OCI-LY7 (cell line): ENCODE measurements around the gene CTNNBIP1. TPM values are rescaled to one million over a fixed set of nuclear protein-coding genes. Genes with fewer than 3 reads are reported as not detected.

ENCODE experiments used
- BruUV-seq: library from RNA; stranded (reverse); fragments of 400-500 nt; replicated peaks from 2 replicates; lab custom pipeline; 2021; lab: Mats Ljungman, UMichigan
- CTCF ChIA-PET: fragments of 300-600 bp; sonication (Branson Sonifier 250); formaldehyde crosslinking; loops from one replicate; lab custom pipeline; 2022; ENCODE audit warnings: antibody characterized with exemption; ENCODE audit not compliant: unreplicated experiment; lab: Charles Lee
- POLR2A ChIA-PET: fragments of 300-600 bp; sonication (Branson Sonifier 250); formaldehyde crosslinking; loops from one replicate; lab custom pipeline; 2022; ENCODE audit warnings: antibody characterized with exemption; lab: Charles Lee
- DNase-seq: peaks from one replicate; pipeline ENCODE4 v3.0.0-alpha.2; 2015; ENCODE audit warnings: low spot score
- H2AFZ ChIP-seq: fragments of 200-600 bp; sonication (generic), shearing (Covaris generic); 2 replicates; pipeline ENCODE4 v1.6.1; 2014; ENCODE audit warnings: mild to moderate bottlenecking, antibody characterized with exemption, low read length, moderate library complexity
- H3K27ac ChIP-seq: fragments of 200-600 bp; sonication (generic); 2 replicates; pipeline ENCODE4 v1.5.1; 2014; ENCODE audit warnings: mixed run types, low read depth, mild to moderate bottlenecking, moderate library complexity, low read length, inconsistent platforms; ENCODE audit not compliant: poor library complexity, severe bottlenecking
- H3K36me3 ChIP-seq: fragments of 200-600 bp; sonication (generic); 2 replicates; pipeline ENCODE4 v1.6.1; 2014; ENCODE audit warnings: mild to moderate bottlenecking, antibody characterized with exemption, low read length, moderate library complexity, mixed read lengths; ENCODE audit not compliant: insufficient read depth
- H3K4me1 ChIP-seq: fragments of 200-600 bp; sonication (generic); 2 replicates; pipeline ENCODE4 v1.5.1; 2014; ENCODE audit warnings: mild to moderate bottlenecking, low read length; ENCODE audit not compliant: insufficient read depth, poor library complexity, severe bottlenecking
- H3K4me2 ChIP-seq: fragments of 200-600 bp; sonication (generic); 2 replicates; pipeline ENCODE4 v1.6.1; 2014; ENCODE audit warnings: mild to moderate bottlenecking, low read length
- H3K4me3 ChIP-seq: fragments of 200-600 bp; sonication (generic); 2 replicates; pipeline ENCODE4 v1.5.1; 2014; ENCODE audit warnings: mild to moderate bottlenecking, low read depth, low read length; ENCODE audit not compliant: poor library complexity, severe bottlenecking
- H3K79me2 ChIP-seq: fragments of 200-600 bp; sonication (generic); 2 replicates; pipeline ENCODE4 v1.6.1; 2016; ENCODE audit warnings: low read depth, mild to moderate bottlenecking, low read length, moderate library complexity, mixed read lengths; ENCODE audit not compliant: insufficient read depth
- H3K9me2 ChIP-seq: fragments of 200-600 bp; sonication (generic); 2 replicates; pipeline ENCODE4 v1.6.1; 2016; ENCODE audit warnings: mild to moderate bottlenecking, low read length, mixed read lengths; ENCODE audit not compliant: insufficient read depth
- H3K9me3 ChIP-seq: fragments of 200-600 bp; sonication (generic); 2 replicates; pipeline ENCODE4 v1.6.1; 2014; ENCODE audit warnings: mild to moderate bottlenecking, mixed run types, low read length, mixed read lengths
- H4K20me1 ChIP-seq: fragments of 200-600 bp; sonication (generic); 2 replicates; pipeline ENCODE4 v1.6.1; 2014; ENCODE audit warnings: mild to moderate bottlenecking, antibody characterized with exemption, low read length, moderate library complexity, mixed read lengths; ENCODE audit not compliant: insufficient read depth
- CTCF ChIP-seq: fragments of 200-600 bp; sonication (generic); conservative IDR thresholded peaks from 2 replicates; pipeline ENCODE4 v1.5.1; 2014; ENCODE audit warnings: mild to moderate bottlenecking, antibody characterized with exemption, low read length, moderate library complexity, mixed read lengths
- EZH2phosphoT487 ChIP-seq: fragments of 200-600 bp; sonication (generic); IDR thresholded peaks from 2 replicates; pipeline ENCODE4 v1.6.1; 2018; ENCODE audit warnings: low read depth, borderline replicate concordance, mild to moderate bottlenecking, mixed run types, antibody characterized with exemption, low read length, moderate library complexity, mixed read lengths
- intact Hi-C: fragments of 100-400 bp; cut with micrococcal nuclease; formaldehyde crosslinking; loops from one replicate; pipeline ENCODE4 v1.10.0; 2022; ENCODE audit not compliant: unreplicated experiment
- total RNA-seq, 2 experiments: library from RNA; depleted of rRNA in 1 of 2; stranded (reverse); fragments of >200 nt in 1 of 2; shearing (Covaris generic) in 1 of 2; gene quantifications; 2 replicates each; pipeline ENCODE4 v1.2.3, GENCODE V29; 2014 to 2022

Gene CTNNBIP1
- total RNA-seq, 2 experiments from 2014 or later, result 14.7 to 17.4 TPM

- Histone ChIP-seq H3K4me2 (peak overlapping the region; percentile 20), H4K20me1 (no peaks in the 10 kb centered on the region), H3K9me2 (no peaks in the 10 kb centered on the region), H2AFZ (no peak overlapping the region), H3K9me3 (no peaks in the 10 kb centered on the region), H3K27ac (peak overlapping the region; percentile 7), H3K79me2 (no peaks in the 10 kb centered on the region), H3K36me3 (no peaks in the 10 kb centered on the region), H3K4me3 (no peak overlapping the region), H3K4me1 (peaks cover 29% of the 10 kb centered on the region)
- intact Hi-C loops, result no loop called here
- TF ChIP-seq CTCF (no peak), EZH2phosphoT487 (no peak)
- no peak for DNase-seq
- BruUV-seq, result no TSS peak
- ChIA-PET CTCF (interaction anchor here (0.6 kb wide), 1 partner anchor 20 kb away, joined by 5 read pairs; no protein-coding TSS in a partner anchor), POLR2A (interaction anchor here (0.7 to 1.6 kb wide), 2 partner anchors 14 to 42 kb away, joined by 3 to 5 read pairs; no protein-coding TSS in a partner anchor)
These were observed 19.8 kb downstream of the CTNNBIP1 start for GRCh38 chr1:9890224-9890731.

GRCh38 chr1:9889411-9889810 lies 20.7 kb downstream of the CTNNBIP1 start:
- POLR2A ChIA-PET, result no interaction called here
- Histone ChIP-seq H3K27ac (peak overlapping the region; percentile 7), H3K4me3 (no peak overlapping the region), H3K9me2 (no peaks in the 10 kb centered on the region), H3K36me3 (no peaks in the 10 kb centered on the region), H4K20me1 (no peaks in the 10 kb centered on the region), H2AFZ (no peak overlapping the region), H3K4me1 (peaks cover 29% of the 10 kb centered on the region), H3K9me3 (no peaks in the 10 kb centered on the region), H3K79me2 (no peaks in the 10 kb centered on the region), H3K4me2 (peak overlapping the region; percentile 20; the same call in 1 of the 2 replicates)
- intact Hi-C loops, result no loop called here
- CTCF ChIA-PET, result no interaction called here
- TF ChIP-seq CTCF, result no peak
- no peak for TF ChIP-seq EZH2phosphoT487
- no TSS peak for BruUV-seq
- peak; percentile 58 for DNase-seq

- intact Hi-C loops, result no loop called here
- no peaks in the 10 kb centered on the region for H3K9me3 ChIP-seq
- DNase-seq, result no peak
These were observed 21.2 kb downstream of the CTNNBIP1 start for GRCh38 chr1:9888886-9889285.

More at GRCh38 chr1:9888886-9889285, 21.2 kb downstream of the CTNNBIP1 start:
- H3K4me3 ChIP-seq, result no peak overlapping the region
- ChIA-PET POLR2A (no interaction called here), CTCF (no interaction called here)
- peaks cover 29% of the 10 kb centered on the region for H3K4me1 ChIP-seq
- no peak overlapping the region for H3K27ac ChIP-seq
- no peaks in the 10 kb centered on the region for H3K79me2 ChIP-seq
- no TSS peak for BruUV-seq
- no peaks in the 10 kb centered on the region for H3K9me2 ChIP-seq
- TF ChIP-seq EZH2phosphoT487 (no peak), CTCF (no peak)
- peak overlapping the region; percentile 20; the same call in 1 of the 2 replicates for H3K4me2 ChIP-seq
- no peaks in the 10 kb centered on the region for H3K36me3 ChIP-seq
- H4K20me1 ChIP-seq, result no peaks in the 10 kb centered on the region
- no peak overlapping the region for H2AFZ ChIP-seq
